ENCODE measurements around the gene SRR.
A peak's percentile ranks its signal among the peaks of the same experiment; 100 is the strongest.
"Not testable (repeated sequence)": the region's sequence is repeated elsewhere in the genome, so short reads cannot be mapped to it uniquely, and the experiment has no call there.

SRR gene

DNA sequence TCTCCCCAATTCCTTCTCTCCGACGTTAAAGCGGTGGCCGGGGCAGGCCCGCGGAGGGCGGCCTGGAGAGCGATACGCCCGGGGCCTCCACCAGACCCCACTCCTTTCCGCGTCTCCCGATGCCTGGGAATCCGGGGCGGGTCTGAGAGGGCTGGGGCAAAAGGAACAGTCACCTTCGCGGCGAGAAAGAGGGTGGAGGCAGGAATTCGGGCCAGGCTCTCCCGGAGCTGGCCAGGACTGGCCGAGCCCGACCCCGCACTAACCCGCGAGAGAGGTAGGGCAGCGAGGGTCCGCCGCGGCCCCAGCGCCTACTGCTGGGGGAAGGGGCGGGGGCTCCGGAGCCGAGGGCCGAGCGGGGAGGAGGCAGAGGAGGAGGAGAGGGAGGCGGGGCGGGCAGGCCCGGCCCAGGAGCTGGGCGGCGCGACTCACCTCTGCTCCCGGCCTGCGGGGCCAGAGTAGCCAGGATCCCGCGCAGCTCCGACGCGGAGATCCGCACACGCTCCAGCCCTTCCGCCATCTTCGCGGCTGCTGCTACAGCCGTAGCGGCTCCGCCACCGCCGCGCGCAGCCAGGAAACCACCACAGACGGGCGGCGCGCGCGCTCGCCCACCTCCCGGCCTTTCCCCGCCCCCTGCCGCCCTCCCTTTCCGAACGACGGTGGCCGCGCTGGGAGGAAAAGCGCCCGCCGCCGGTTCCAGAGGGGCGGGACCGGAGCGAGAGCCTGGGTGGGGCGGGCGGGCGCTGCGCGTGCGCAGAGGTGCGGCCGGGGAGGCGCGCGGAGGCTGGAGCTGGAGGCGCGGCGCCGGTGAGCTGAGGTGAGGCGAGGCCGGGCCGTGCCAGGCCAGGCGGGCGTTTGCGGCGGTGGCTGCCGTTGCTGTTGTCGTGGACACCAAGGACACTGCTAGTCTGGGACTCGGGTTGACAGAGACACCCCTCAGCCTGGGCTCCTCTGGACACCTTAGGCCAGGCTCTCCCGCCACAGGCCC is at the start of gene SRR, which contains the start of gene SMG6:
TSS of gene SRR (plus strand) at position 747 of the 985 bp plus-strand sequence. CDS start 11,611 bp downstream, outside the sequence.
TSS of gene SMG6 (minus strand) at position 582 of the 985 bp plus-strand sequence. CDS start at position 517, 65 bp downstream.
- no peak for FAIRE-seq
- peak; percentile 94 for DNase-seq (ENCODE audit: low spot score)

- FAIRE-seq; DNase-seq (ENCODE audit: low spot score): not testable (repeated sequence)
Measured at GRCh38 chr17:2258830-2259229, 44.9 kb upstream of the SRR start.

DNA sequence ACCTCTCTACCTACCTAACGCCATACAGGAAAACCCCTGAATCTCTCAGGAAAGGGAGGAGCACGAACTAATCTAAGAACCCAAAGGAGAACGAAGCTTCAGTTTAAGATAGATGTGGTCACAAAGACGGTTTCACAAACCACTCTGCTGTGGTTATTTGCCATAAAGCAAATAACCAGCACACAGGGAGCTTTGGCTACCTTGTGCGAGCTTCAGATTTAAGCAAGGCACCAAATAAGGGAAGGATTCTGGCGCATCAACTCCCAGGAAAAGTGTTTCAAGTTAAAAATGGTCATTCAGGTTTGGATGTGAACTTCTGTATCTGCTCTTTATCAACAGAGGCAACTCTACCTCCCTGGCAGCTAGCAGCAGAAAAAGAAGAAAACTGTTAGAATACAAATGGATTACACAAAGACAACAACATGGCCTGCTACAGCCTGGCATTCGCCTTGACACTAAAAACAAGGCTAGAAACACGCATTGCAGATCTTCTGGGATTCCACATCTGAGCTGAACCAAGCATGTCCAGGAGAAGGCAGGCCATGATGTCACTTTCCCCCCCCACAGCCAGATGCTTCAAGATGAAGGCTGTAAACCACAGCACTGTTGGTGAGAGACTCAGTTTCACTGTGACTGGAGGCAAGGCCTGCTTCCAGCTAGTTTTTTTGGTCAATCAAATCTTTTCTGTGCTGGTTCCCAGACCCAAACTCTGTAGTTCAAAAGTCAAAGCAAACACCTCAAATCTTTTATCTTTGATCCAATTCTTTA is 43.8 kb upstream of the SRR start:
- FAIRE-seq (no peak), DNase-seq (ENCODE audit: low spot score) (no peak)

- DNase-seq (ENCODE audit: low spot score) (no peak), FAIRE-seq (no peak)
Measured at GRCh38 chr17:2262135-2262587, 41.6 kb upstream of the SRR start.

DNA sequence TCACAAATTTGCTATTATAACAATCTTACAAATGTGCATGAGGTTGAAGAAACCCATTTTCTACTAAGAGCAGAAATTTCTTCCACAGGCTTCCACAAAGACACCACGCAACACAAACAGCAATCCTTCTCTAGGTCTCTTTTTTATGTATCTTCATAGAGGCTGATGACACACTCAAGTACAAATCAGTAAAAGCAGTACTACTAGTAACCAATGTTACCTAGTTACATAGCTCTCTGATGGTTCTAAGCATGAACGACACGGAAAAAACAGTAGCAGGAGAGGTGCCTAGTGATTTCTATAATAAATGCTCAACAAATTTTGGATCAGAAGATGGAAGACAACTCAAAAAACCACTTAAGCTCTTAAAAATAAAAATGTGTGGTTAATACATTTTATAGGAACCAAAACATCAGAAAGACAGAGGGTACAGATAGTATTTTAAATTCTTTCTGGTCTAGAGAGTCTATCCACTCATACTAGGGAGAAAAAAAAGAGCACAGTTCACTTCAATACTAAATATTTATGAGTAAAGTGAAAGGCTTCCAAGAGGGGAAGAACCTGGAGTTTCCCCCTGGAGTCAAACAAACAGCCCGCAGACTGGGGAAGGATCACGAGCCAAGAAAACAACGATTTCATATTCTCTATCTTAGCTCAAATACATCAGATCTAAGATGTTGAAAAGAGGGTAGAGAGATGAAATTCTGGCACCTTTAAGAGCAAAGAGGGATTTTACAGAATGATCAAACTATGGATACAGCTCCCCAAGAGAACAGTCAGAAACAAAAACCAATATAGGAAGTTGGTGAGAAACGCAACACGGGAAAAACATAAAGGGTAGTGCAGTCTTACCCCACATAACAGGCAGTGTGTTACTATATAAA is 40.3 kb upstream of the SRR start:
- FAIRE-seq (no peak), DNase-seq (ENCODE audit: low spot score) (no peak)

- no peak for DNase-seq (ENCODE audit: low spot score)
- FAIRE-seq, result no peak
Measured at GRCh38 chr17:2264067-2264860, 39.5 kb upstream of the SRR start.

GRCh38 chr17:2265166-2265565 is 38.6 kb upstream of the SRR start:
- FAIRE-seq; DNase-seq (ENCODE audit: low spot score): not testable (repeated sequence)

- DNase-seq (ENCODE audit: low spot score) (no peak), FAIRE-seq (no peak)
Measured at GRCh38 chr17:2266045-2266864, 37.5 kb upstream of the SRR start.

GRCh38 chr17:2266865-2267228 is 36.9 kb upstream of the SRR start:
- DNase-seq (ENCODE audit: low spot score) (no peak), FAIRE-seq (no peak)

DNA sequence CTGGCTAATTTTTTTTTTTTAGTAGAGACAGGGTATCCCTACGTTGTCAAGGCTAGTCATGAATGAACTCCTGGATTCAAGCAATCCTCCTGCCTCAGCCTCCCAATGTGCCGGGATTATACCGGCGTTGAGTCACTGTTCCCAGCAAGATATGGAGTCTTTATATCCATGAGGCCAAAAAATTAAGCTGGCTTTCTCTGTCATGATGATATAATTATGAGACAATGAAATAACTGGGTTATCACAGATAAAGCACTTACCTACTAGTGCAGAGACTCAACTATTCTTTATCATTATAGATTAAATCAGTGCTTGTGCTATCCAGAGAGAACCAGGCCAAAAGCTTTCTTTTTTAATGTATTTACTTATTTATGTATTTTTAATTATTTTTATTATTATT is 36.4 kb upstream of the SRR start:
- FAIRE-seq, result no peak
- no peak for DNase-seq (ENCODE audit: low spot score)

GRCh38 chr17:2271985-2272702 is 31.6 kb upstream of the SRR start:
- FAIRE-seq (no peak), DNase-seq (ENCODE audit: low spot score) (no peak)

- no peak for DNase-seq (ENCODE audit: low spot score)
- no peak for FAIRE-seq
Measured at GRCh38 chr17:2274414-2274813, 29.3 kb upstream of the SRR start.

DNA sequence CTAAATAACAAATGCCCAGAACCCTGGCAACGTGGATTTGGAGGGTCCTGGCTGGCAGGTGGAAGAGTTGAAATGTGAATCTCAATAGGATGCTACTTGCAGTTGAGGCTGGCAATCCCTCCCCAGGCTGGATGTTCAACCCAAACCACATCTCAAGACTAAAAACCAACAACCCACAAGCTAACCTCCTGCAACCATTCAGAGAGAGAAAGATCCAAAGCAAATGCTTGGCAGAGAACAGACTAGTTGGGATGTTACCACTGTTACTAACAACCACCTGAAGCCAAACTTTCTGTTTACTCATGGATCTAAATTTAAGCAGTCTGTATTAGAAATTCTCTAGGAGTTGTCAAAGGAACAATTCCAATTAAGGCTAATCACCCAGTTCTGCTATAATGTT is 28.0 kb upstream of the SRR start:
- FAIRE-seq, result no peak
- DNase-seq (ENCODE audit: low spot score), result no peak

- FAIRE-seq (no peak), DNase-seq (ENCODE audit: low spot score) (no peak)
Measured at GRCh38 chr17:2277429-2278170, 26.1 kb upstream of the SRR start.

DNA sequence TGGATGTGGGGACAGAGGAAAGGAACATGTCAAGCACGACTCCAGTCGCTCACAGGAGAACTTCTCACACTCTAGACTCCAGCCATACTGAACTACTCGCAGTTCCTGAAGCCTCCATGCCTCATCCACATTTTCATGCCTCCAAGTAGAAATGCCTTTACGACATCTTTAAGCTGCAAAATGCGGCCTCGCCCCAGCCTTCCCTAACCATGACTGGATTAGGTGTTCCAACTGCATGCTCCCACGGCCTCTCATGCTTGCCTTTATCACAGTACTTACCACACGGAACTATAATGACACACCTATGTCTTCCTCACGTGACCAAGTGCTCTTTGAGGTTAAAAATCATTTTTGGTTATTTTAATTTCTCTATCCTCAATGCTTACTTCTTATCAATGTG is 24.0 kb upstream of the SRR start:
- DNase-seq (ENCODE audit: low spot score), result no peak
- FAIRE-seq, result no peak

GRCh38 chr17:2282297-2282873 is 21.4 kb upstream of the SRR start:
- FAIRE-seq (no peak), DNase-seq (ENCODE audit: low spot score) (peak; percentile 34)

GRCh38 chr17:2283302-2283701 is 20.4 kb upstream of the SRR start:
- no peak for FAIRE-seq
- DNase-seq (ENCODE audit: low spot score), result no peak

All from urothelium cell line (cell line).